Activated T-cell treated with anti-CD3 and anti-CD28 coated beads, Interleukin-2, amount 50 U/mL, for 4 hours (primary cell): ENCODE measurements around the gene SOCS2. TPM values are rescaled to one million over a fixed set of nuclear protein-coding genes. Genes with fewer than 3 reads are reported as not detected.
"Not testable (repeated sequence)": the region's sequence is repeated elsewhere in the genome, so short reads cannot be mapped to it uniquely, and the experiment has no call there.

Experiments used
- ATAC-seq, 2 donors: fragments of 200-7000 bp; cut with Tn5 transposase; one replicate each; pipeline ENCODE4 v1.10.0; 2021
- DNase-seq: peaks from one replicate; pipeline ENCODE4 v3.0.0-alpha.2; 2020
- H3K27me3 Mint-ChIP-seq: one replicate; pipeline ENCODE4 v1.8.0; 2021; ENCODE audit warnings: low read depth, mixed read lengths
- H3K36me3 Mint-ChIP-seq: one replicate; pipeline ENCODE4 v1.8.0; 2022; ENCODE audit warnings: mixed read lengths; ENCODE audit not compliant: insufficient read depth
- H3K4me1 Mint-ChIP-seq: one replicate; pipeline ENCODE4 v1.8.0; 2021; ENCODE audit warnings: low read depth, mixed read lengths
- H3K4me3 Mint-ChIP-seq: one replicate; pipeline ENCODE4 v1.8.0; 2021; ENCODE audit warnings: mild to moderate bottlenecking, moderate library complexity, mixed read lengths
- H3K9me3 Mint-ChIP-seq: one replicate; pipeline ENCODE4 v1.8.0; 2021; ENCODE audit warnings: mixed read lengths
- total RNA-seq, 3 donors: library from RNA; stranded (reverse); gene quantifications; one replicate each; pipeline ENCODE4 v1.2.1, GENCODE V29; 2021

The SOCS2 gene
- total RNA-seq, 3 donors from 2014 or later, result 6.5 to 10.9 (median 8.6) TPM

DNA sequence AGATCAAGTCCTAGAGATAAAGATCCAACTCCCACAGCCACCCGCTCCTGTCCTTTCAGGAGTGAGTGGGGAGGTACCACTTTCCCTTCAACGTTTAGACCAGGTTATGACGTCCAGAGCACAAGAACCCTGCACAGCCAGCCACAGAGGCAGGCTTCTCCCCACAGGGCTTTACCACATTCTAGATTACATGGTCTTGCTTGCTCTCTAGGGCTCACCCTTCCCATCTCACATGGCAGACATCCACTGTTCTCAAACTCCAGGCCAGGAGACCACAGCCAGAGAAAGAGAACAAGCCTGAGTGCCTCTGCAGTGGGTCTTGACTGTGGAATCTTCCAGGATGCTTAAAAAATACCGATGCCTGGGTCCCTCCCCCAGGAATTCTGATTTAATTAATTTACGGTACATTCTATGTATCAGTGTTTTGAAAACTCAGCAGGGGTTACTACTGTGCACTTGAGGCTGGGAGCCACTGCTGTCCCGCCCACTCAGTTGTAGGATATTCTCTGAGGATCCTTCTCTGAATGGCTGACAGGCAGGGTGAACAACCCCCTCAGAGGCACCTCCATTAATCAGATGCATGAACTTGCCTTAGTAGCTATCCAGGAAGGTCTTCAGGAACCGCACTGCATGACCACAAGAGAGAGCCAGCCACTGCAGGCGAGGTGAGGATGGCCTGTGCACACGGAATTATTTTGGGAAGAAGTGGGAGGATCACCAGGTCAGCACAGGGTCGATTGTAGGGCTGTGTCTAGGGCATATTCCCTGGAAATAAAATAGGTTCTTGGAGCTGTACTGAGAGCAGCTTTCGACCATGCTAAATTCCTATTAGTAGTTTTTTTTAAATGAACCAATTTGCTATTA is 21.5 kb upstream of the SOCS2 start:
- Mint-ChIP-seq H3K4me1 (no peaks in the 10 kb centered on the region), H3K36me3 (peaks cover 2% of the 10 kb centered on the region), H3K27me3 (peaks cover 2% of the 10 kb centered on the region), H3K9me3 (no peaks in the 10 kb centered on the region), H3K4me3 (no peak overlapping the region)
- DNase-seq, result no peak
- no peak for ATAC-seq

- ATAC-seq (no peak), DNase-seq (no peak)
- H3K9me3 Mint-ChIP-seq, result no peaks in the 10 kb centered on the region
- H3K4me1 Mint-ChIP-seq, result no peaks in the 10 kb centered on the region
- H3K4me3 Mint-ChIP-seq, result no peak overlapping the region
- peaks cover 2% of the 10 kb centered on the region for H3K36me3 Mint-ChIP-seq
- peaks cover 2% of the 10 kb centered on the region for H3K27me3 Mint-ChIP-seq
These were observed 20.0 kb upstream of the SOCS2 start for GRCh38 chr12:93552427-93552826.

DNA sequence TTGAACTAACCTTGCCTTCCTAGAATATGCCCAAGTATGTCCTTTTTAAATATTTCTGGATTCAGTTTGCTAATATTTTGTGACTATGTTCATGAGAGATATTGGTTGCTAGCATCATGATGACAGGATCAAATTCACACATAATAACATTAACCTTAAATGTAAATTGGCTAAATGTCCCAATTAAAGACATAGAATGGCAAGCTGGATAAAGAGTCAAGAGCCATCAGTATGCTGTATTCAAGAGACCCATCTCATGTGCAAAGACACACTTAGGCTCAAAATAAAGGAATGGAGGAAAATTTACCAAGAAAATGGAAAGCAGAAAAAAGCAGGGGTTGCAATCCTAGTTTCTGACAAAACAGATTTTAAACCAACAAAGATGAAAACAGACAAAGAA is 14.6 kb upstream of the SOCS2 start:
- not testable (repeated sequence) for H3K27me3 Mint-ChIP-seq, DNase-seq, ATAC-seq, H3K4me1 Mint-ChIP-seq, H3K4me3 Mint-ChIP-seq
- H3K36me3 Mint-ChIP-seq, result peaks cover 20% of the 10 kb centered on the region
- peaks cover 12% of the 10 kb centered on the region for H3K9me3 Mint-ChIP-seq

DNA sequence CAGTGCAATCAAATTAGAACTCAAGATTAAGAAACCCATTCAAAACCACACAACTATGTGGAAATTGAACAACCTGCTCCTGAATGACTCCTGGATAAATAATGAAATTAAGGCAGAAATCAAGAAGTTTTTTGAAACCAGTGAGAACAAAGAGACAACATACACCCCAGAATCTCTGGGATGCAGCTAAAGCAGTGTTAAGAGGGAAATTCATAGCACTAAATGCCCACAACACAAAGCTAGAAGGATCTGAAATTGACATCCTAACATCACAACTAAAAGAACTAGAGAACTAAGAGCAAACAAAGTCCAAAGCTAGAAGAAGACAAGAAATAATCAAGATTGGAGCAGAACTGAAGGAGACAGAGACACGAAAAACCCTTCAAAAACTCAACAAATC is 13.8 kb upstream of the SOCS2 start:
- not testable (repeated sequence) for H3K4me1 Mint-ChIP-seq, ATAC-seq, DNase-seq, H3K27me3 Mint-ChIP-seq, H3K4me3 Mint-ChIP-seq
- H3K9me3 Mint-ChIP-seq, result peaks cover 12% of the 10 kb centered on the region
- peaks cover 18% of the 10 kb centered on the region for H3K36me3 Mint-ChIP-seq

GRCh38 chr12:93563807-93564538 is 8.5 kb upstream of the SOCS2 start:
- Mint-ChIP-seq H3K4me3 (no peak overlapping the region), H3K4me1 (peaks cover 6% of the 10 kb centered on the region), H3K9me3 (peaks cover under 1% of the 10 kb centered on the region), H3K27me3 (peaks cover 3% of the 10 kb centered on the region), H3K36me3 (peaks cover 11% of the 10 kb centered on the region)
- DNase-seq, result no peak
- ATAC-seq, result no peak

GRCh38 chr12:93565760-93566159 is 6.7 kb upstream of the SOCS2 start:
- peaks cover 9% of the 10 kb centered on the region for H3K4me1 Mint-ChIP-seq
- H3K27me3 Mint-ChIP-seq, result peaks cover 3% of the 10 kb centered on the region
- DNase-seq (no peak), ATAC-seq (no peak)
- H3K4me3 Mint-ChIP-seq, result no peak overlapping the region
- H3K9me3 Mint-ChIP-seq, result no peaks in the 10 kb centered on the region
- H3K36me3 Mint-ChIP-seq, result peaks cover 6% of the 10 kb centered on the region

DNA sequence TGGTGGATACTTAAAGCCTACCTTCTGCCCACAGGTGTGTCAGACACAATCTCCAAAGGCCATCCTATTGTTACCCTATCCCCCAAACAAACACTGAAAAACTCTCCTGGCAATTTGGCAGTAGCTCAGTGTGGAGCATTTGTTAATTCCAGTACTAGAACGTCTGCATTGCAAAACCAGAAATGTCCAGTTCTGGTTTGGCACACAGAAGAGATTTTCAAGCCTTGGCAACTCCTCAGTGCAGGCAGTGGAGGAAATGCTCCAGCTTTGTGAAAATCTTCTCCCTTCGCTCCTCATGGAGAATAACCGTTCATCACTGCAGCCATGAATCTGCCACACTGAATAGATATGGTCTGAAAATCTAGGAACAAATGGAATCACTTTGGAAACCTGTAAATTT is 5.3 kb upstream of the SOCS2 start:
- DNase-seq (no peak), ATAC-seq (no peak)
- peaks cover 3% of the 10 kb centered on the region for H3K36me3 Mint-ChIP-seq
- peaks cover 3% of the 10 kb centered on the region for H3K27me3 Mint-ChIP-seq
- peaks cover 10% of the 10 kb centered on the region for H3K4me1 Mint-ChIP-seq
- no peak overlapping the region for H3K4me3 Mint-ChIP-seq
- no peaks in the 10 kb centered on the region for H3K9me3 Mint-ChIP-seq

DNA sequence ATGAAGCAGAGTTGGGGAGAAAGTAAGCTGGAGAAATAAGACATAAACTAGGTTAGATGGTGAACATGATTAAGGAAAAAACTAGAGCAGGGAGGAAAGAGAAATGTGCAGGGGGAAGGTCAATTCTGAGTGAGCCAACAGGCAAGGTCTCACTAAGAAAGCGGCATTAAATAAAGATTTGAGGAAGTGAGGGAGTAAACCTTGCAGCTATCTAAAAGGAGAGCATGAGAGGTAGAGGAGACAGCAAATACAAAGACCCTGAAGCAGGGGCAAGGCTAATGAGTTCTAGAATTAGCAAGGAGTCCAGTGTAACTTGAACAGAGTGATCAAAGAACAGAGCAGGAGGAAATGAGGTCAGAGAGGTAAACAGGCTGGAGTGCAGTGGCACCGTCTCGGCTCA is 4.4 kb upstream of the SOCS2 start:
- no peaks in the 10 kb centered on the region for H3K9me3 Mint-ChIP-seq
- H3K4me3 Mint-ChIP-seq, result peak overlapping the region; percentile 45
- peaks cover 18% of the 10 kb centered on the region for H3K4me1 Mint-ChIP-seq
- peaks cover 3% of the 10 kb centered on the region for H3K36me3 Mint-ChIP-seq
- ATAC-seq (no peak), DNase-seq (no peak)
- peaks cover 3% of the 10 kb centered on the region for H3K27me3 Mint-ChIP-seq

GRCh38 chr12:93569301-93569655 is 3.2 kb upstream of the SOCS2 start:
- H3K9me3 Mint-ChIP-seq, result no peaks in the 10 kb centered on the region
- no peak for ATAC-seq
- H3K27me3 Mint-ChIP-seq, result peaks cover 3% of the 10 kb centered on the region
- H3K4me3 Mint-ChIP-seq, result peak overlapping the region; percentile 88
- H3K36me3 Mint-ChIP-seq, result peaks cover 3% of the 10 kb centered on the region
- no peak for DNase-seq
- peaks cover 25% of the 10 kb centered on the region for H3K4me1 Mint-ChIP-seq

- peak overlapping the region; percentile 88 for H3K4me3 Mint-ChIP-seq
- ATAC-seq (peak; percentile 64 to 66), DNase-seq (peak; percentile 71)
- H3K9me3 Mint-ChIP-seq, result no peaks in the 10 kb centered on the region
- peaks cover 3% of the 10 kb centered on the region for H3K27me3 Mint-ChIP-seq
- peaks cover 28% of the 10 kb centered on the region for H3K4me1 Mint-ChIP-seq
- peaks cover 6% of the 10 kb centered on the region for H3K36me3 Mint-ChIP-seq
These were observed 2.6 kb upstream of the SOCS2 start for GRCh38 chr12:93569656-93570551.

DNA sequence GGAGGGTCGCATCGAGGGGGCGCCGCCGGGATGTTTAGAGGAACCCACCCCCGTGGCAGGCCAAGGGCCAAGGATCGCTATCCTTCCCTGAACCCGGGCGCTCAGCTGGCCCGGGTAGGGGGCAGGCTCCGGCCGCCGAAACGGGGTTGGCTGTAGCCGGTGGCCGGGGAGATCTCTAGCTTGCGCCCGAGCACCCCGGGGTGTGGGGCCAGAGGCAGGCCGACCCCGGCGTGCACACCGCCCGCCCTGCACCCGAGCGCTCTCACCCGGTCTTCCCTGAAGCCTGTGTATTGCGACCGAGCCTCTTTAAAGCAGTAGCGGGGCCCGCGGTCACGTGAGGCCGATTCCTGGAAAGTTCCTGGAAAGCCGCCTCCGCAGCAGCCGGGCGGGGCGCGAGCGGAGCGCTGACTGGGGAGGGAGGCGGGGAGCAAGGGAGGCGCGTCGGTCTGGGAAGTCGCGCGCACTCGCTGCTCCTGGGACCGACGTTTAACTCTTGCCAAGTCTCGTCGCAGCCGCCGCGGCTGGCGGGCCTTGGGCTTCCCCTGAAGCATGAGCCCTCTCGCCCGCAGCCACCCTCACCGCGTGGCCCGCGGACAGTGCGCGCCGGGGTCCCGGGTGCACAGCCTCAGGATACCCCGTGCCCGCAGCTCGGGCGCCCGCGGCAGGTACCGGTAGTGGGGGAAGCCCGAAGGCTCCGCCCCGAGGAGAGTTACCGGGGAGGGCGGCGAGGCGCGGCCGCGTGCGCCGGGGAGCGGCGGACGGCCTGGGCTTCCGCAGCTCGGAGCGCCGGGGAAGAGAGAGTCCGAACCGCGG is 1.7 kb upstream of the SOCS2 start:
- no peaks in the 10 kb centered on the region for H3K9me3 Mint-ChIP-seq
- H3K4me3 Mint-ChIP-seq, result peak overlapping the region; percentile 88
- peaks cover 3% of the 10 kb centered on the region for H3K27me3 Mint-ChIP-seq
- H3K4me1 Mint-ChIP-seq, result peaks cover 32% of the 10 kb centered on the region
- H3K36me3 Mint-ChIP-seq, result peaks cover 7% of the 10 kb centered on the region
- ATAC-seq (peak; percentile 69 to 75), DNase-seq (peak; percentile 93)

GRCh38 chr12:93571365-93571924 is 1.0 kb upstream of the SOCS2 start:
- ATAC-seq (peak; percentile 19), DNase-seq (peak; percentile 64)
- Mint-ChIP-seq H3K27me3 (peaks cover 3% of the 10 kb centered on the region), H3K4me3 (peak overlapping the region; percentile 88), H3K9me3 (no peaks in the 10 kb centered on the region), H3K36me3 (peaks cover 4% of the 10 kb centered on the region), H3K4me1 (peaks cover 32% of the 10 kb centered on the region)
